Trophoblast cell (in vitro differentiated cells and primary cell): ENCODE results near the gene ZNF383. TPM values are rescaled to one million over a fixed set of nuclear protein-coding genes. Genes with fewer than 3 reads are reported as not detected.
A peak's percentile ranks its signal among the peaks of the same experiment; 100 is the strongest.
"Not testable (repeated sequence)": the region's sequence is repeated elsewhere in the genome, so short reads cannot be mapped to it uniquely, and the experiment has no call there.

Source experiments
- DNase-seq, 2 donors: peaks; one replicate each; pipeline ENCODE4 v3.0.0-alpha.2; 2016
- H2AFZ ChIP-seq: 2 replicates; pipeline ENCODE4 v1.6.1; 2013; ENCODE audit warnings: low read length, moderate library complexity, mild to moderate bottlenecking; ENCODE audit not compliant: insufficient read depth, poor library complexity
- H2AK5ac ChIP-seq: 2 replicates; pipeline ENCODE4 v1.6.1; 2013; ENCODE audit warnings: mild to moderate bottlenecking, low read length
- H2BK120ac ChIP-seq: 2 replicates; pipeline ENCODE4 v1.6.1; 2013; ENCODE audit warnings: low read length, mild to moderate bottlenecking, moderate library complexity; ENCODE audit not compliant: insufficient read depth, poor library complexity
- H2BK12ac ChIP-seq: 2 replicates; pipeline ENCODE4 v1.6.1; 2013; ENCODE audit warnings: mild to moderate bottlenecking, low read length, moderate library complexity
- H2BK5ac ChIP-seq: 2 replicates; pipeline ENCODE4 v1.6.1; 2013; ENCODE audit warnings: low read length, low read depth, moderate library complexity, mild to moderate bottlenecking; ENCODE audit not compliant: poor library complexity
- H3K14ac ChIP-seq: 2 replicates; pipeline ENCODE4 v1.6.1; 2013; ENCODE audit warnings: mild to moderate bottlenecking, low read length
- H3K18ac ChIP-seq: 2 replicates; pipeline ENCODE4 v1.6.1; 2013; ENCODE audit warnings: mild to moderate bottlenecking, low read length
- H3K23ac ChIP-seq: 2 replicates; pipeline ENCODE4 v1.6.1; 2013; ENCODE audit warnings: low read length
- H3K27ac ChIP-seq: 2 replicates; pipeline ENCODE4 v1.5.1; 2013; ENCODE audit warnings: low read depth, mild to moderate bottlenecking, inconsistent platforms, low read length, moderate library complexity
- H3K27me3 ChIP-seq: 2 replicates; pipeline ENCODE4 v1.6.1; 2013; ENCODE audit warnings: inconsistent platforms, mild to moderate bottlenecking, low read length, moderate library complexity; ENCODE audit not compliant: insufficient read depth
- H3K36me3 ChIP-seq, 2 experiments: 1 replicate in 1 of 2; 2 replicates in 1 of 2; pipeline ENCODE4 v1.6.1; 2013; ENCODE audit warnings: low read length in 2 of 2, mild to moderate bottlenecking in 2 of 2, moderate library complexity in 1 of 2; ENCODE audit not compliant: insufficient read depth in 2 of 2, control insufficient read depth in 1 of 2
- H3K4ac ChIP-seq: 2 replicates; pipeline ENCODE4 v1.6.1; 2013; ENCODE audit warnings: low read depth, mild to moderate bottlenecking, low read length, moderate library complexity
- H3K4me1 ChIP-seq, 2 experiments: 1 replicate in 1 of 2; 2 replicates in 1 of 2; pipeline ENCODE4 v1.6.1; 2013; ENCODE audit warnings: low read length in 2 of 2, mild to moderate bottlenecking in 2 of 2, moderate library complexity in 1 of 2; ENCODE audit not compliant: insufficient read depth in 2 of 2, control insufficient read depth in 1 of 2
- H3K4me2 ChIP-seq: 2 replicates; pipeline ENCODE4 v1.6.1; 2013; ENCODE audit warnings: inconsistent platforms, mild to moderate bottlenecking, low read length, moderate library complexity
- H3K4me3 ChIP-seq: 2 replicates; pipeline ENCODE4 v1.5.1; 2013; ENCODE audit warnings: mild to moderate bottlenecking, low read depth, low read length, inconsistent platforms
- H3K79me1 ChIP-seq: one replicate; pipeline ENCODE4 v1.6.1; 2013; ENCODE audit warnings: low read length
- H3K79me2 ChIP-seq: 2 replicates; pipeline ENCODE4 v1.6.1; 2013; ENCODE audit warnings: low read length, mild to moderate bottlenecking; ENCODE audit not compliant: control insufficient read depth, insufficient read depth, poor library complexity
- H3K9ac ChIP-seq: 2 replicates; pipeline ENCODE4 v1.6.1; 2013; ENCODE audit warnings: mild to moderate bottlenecking, low read length
- H3K9me3 ChIP-seq: 2 replicates; pipeline ENCODE4 v1.6.1; 2013; ENCODE audit warnings: low read depth, mild to moderate bottlenecking, control low read depth, inconsistent platforms, low read length; ENCODE audit not compliant: insufficient read depth
- H4K12ac ChIP-seq: 2 replicates; pipeline ENCODE4 v1.6.1; 2013; ENCODE audit warnings: low read depth, mild to moderate bottlenecking, low read length, moderate library complexity
- H4K8ac ChIP-seq: 2 replicates; pipeline ENCODE4 v1.6.1; 2013; ENCODE audit warnings: low read depth, mild to moderate bottlenecking, low read length, moderate library complexity
- H4K91ac ChIP-seq: one replicate; pipeline ENCODE4 v1.6.1; 2013; ENCODE audit warnings: low read depth, mild to moderate bottlenecking, low read length, moderate library complexity
- WGBS: extraction: QIAGEN DNeasy Blood & Tissue Kit; methylation state at CpG from one replicate; pipeline ENCODE4 v1.1.7; 2013; ENCODE audit warnings: missing lambda C conversion rate; ENCODE audit not compliant: insufficient read length, insufficient coverage; ENCODE audit errors: extremely low coverage; 5-methylcytosine and 5-hydroxymethylcytosine counted together
- polyA plus RNA-seq: library from polyadenylated mRNA; stranded (reverse); fragments of 200-250 nt; gene quantifications from 2 replicates; pipeline ENCODE4 v1.2.3, GENCODE V29; 2013

The ZNF383 gene
- polyA plus RNA-seq, result 2.4 and 2.7 TPM in 2 replicates

DNA sequence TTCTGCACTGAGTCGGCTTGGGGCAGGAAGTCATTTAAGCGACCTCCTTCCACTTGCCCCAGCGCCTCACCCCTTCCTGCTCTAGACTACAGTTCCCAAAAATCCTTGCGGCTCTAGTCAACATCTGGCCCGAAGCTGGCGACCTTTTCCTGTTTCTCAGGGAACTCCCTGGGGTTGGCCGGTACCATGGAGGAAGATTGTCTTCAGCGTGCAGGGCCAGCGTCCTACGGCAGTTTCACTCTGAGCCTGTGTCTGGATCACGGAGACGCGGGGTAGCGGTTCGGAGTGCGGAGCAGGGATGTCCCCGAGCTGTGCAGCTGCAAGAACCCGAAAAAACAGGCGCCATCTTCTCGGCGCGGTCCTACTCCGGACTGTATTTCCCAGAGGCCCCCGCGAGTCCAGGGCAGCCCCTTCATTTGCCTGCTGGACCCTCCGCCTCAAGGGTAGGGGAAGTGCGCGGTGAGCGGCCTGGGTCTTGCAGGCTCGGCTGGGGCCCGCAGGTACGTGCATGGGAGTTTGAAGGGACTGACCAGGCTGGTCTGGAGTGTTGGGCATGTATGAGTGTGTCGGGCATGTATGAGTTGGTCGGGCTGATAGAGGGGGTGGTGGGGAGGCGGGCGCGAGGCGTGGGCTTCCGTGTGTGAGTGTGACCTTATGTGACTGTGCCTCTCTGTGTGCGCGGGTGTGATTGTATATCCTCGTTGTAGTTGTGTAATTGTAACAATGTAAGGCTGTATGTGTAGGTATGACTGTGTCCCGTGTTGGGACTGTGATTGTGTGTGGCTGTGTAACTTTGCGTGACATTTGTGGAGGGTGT is at the start of gene ZNF383:
Gene ZNF383 (plus strand): TSS at position 440 of the 817 bp plus-strand sequence. CDS start 12,240 bp downstream, outside the sequence.
- H3K4me1 ChIP-seq, result peaks cover 0 to 4% of the 10 kb centered on the region in 2 experiments
- no peak within 1 kb of the TSS for H3K23ac ChIP-seq

DNA sequence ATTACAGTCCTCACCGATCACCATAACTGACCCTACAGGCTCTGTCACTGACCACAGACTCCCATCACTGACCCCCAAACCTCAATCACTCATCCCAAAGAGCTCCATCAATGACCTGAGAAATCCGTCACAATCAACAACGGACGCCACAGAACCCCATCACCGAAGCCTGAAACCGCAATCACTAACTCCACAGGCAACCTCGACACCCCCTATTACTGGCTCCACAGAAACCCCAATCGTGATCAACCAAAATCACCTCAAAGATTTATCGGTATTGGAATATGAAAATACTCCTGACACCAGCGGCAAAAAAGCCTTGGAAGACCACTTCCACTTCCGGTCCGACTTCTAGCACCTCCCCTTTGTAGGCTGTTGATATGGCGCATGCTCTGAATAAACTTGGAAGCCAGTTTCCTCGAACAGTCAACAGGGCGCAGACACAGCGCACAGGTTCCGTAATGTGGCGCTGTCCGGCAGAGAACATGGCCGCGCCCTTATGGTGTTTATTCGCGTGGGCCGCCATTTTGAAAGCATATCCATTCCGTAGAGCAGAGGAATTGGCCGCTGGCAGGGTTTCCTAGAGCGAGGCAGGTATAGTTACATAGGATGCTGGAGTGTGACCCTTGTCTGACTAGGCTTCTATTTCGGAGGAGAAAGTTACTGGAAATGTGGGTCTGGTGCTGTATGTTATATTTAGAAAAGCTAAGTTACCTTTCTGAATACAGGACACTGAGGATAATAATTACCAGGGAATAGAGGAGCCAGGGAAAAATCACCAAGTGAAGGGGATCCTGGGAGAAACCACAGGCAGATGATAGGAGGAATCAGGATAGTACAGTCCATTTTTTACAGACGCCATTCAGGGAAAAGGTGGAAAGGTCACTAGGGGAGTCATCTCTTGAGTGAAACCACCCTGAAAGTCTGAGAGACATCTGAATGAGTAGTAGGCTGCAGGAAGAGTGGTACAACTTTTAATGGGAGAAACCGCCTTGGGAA is 45.3 kb upstream of the ZNF383 start, which contains the start of gene ZNF585A:
Gene ZNF585A (minus strand): TSS at position 328 of the 999 bp plus-strand sequence. CDS start 2,785 bp downstream, outside the sequence.
- Histone ChIP-seq H4K91ac (peak within 1 kb of the TSS; percentile 36), H4K12ac (peak within 1 kb of the TSS; percentile 74), H2AFZ (peak within 1 kb of the TSS; percentile 69), H3K9ac (peak within 1 kb of the TSS; percentile 88), H3K4ac (peak within 1 kb of the TSS; percentile 67), H2BK12ac (no peak within 1 kb of the TSS), H2BK120ac (peak within 1 kb of the TSS; percentile 14), H3K4me1 (no peaks in the 10 kb centered on the region), H3K9me3 (no peaks in the 10 kb centered on the region), H3K18ac (no peak within 1 kb of the TSS), H2AK5ac (no peak within 1 kb of the TSS), H2BK5ac (peak within 1 kb of the TSS; percentile 36), H4K8ac (peak within 1 kb of the TSS; percentile 96), H3K23ac (no peak within 1 kb of the TSS), H3K14ac (peak within 1 kb of the TSS; percentile 66), H3K27me3 (no peaks in the 10 kb centered on the region), H3K27ac (no peak within 1 kb of the TSS), H3K36me3 (peaks cover 5 to 6% of the 10 kb centered on the region in 2 experiments), H3K4me2 (peak within 1 kb of the TSS; percentile 77), H3K4me3 (peak within 1 kb of the TSS; percentile 88), H3K79me1 (peaks cover 3% of the 10 kb centered on the region), H3K79me2 (peaks cover 3% of the 10 kb centered on the region)
- no CpG with 5 or more reads among the region's 30 CpGs for WGBS
- peak; percentile 97 to 99 for DNase-seq

More for the DNA sequence above, at the start of gene ZNF383:
- Histone ChIP-seq H3K79me2 (peaks cover 7% of the 10 kb centered on the region), H4K12ac (peak within 1 kb of the TSS; percentile 79), H3K4me2 (peak within 1 kb of the TSS; percentile 87), H3K79me1 (peaks cover 6% of the 10 kb centered on the region), H3K9me3 (no peaks in the 10 kb centered on the region), H2AFZ (peak within 1 kb of the TSS; percentile 83), H3K14ac (peak within 1 kb of the TSS; percentile 85), H3K4ac (peak within 1 kb of the TSS; percentile 48), H3K36me3 (no peaks in the 10 kb centered on the region), H3K18ac (peak within 1 kb of the TSS; percentile 74), H3K9ac (peak within 1 kb of the TSS; percentile 93), H2BK12ac (no peak within 1 kb of the TSS), H4K91ac (peak within 1 kb of the TSS; percentile 93), H2AK5ac (peak within 1 kb of the TSS; percentile 21), H3K4me3 (peak within 1 kb of the TSS; percentile 96), H2BK120ac (peak within 1 kb of the TSS; percentile 87), H4K8ac (peak within 1 kb of the TSS; percentile 92), H2BK5ac (peak within 1 kb of the TSS; percentile 81), H3K27ac (peak within 1 kb of the TSS; percentile 75), H3K27me3 (no peaks in the 10 kb centered on the region)
- WGBS, result no CpG with 5 or more reads among the region's 44 CpGs
- peak; percentile 91 to 92 for DNase-seq

DNA sequence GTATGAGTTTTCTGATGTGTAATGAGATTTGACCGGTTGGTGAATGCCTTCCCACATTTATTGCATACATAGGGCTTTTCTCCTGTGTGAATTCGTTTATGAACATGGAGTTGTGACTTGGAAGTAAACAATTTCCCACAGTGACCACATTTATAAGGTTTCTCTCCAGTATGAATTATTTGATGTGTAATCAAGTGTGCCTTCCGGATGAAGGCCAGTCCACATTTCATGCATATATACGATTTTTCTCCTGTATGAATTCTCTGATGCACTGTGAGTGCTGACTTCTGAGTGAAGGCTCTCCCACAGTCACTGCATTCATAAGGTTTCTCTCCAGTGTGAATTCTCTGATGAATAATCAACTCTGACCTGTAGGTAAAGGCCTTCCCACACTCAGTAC is 31.9 kb upstream of the ZNF383 start:
- not testable (repeated sequence) for H4K91ac ChIP-seq, H2AK5ac ChIP-seq, H3K9me3 ChIP-seq, H3K79me1 ChIP-seq, H3K27me3 ChIP-seq, H3K36me3 ChIP-seq, H3K79me2 ChIP-seq, H2BK5ac ChIP-seq, H2BK12ac ChIP-seq, H3K27ac ChIP-seq, H3K4me1 ChIP-seq, H3K4ac ChIP-seq, H3K4me3 ChIP-seq, H3K14ac ChIP-seq, H3K9ac ChIP-seq, H4K12ac ChIP-seq, H2BK120ac ChIP-seq, H3K18ac ChIP-seq, H4K8ac ChIP-seq, H3K4me2 ChIP-seq, H3K23ac ChIP-seq, H2AFZ ChIP-seq, DNase-seq
- no CpG with 5 or more reads among the region's 4 CpGs for WGBS

DNA sequence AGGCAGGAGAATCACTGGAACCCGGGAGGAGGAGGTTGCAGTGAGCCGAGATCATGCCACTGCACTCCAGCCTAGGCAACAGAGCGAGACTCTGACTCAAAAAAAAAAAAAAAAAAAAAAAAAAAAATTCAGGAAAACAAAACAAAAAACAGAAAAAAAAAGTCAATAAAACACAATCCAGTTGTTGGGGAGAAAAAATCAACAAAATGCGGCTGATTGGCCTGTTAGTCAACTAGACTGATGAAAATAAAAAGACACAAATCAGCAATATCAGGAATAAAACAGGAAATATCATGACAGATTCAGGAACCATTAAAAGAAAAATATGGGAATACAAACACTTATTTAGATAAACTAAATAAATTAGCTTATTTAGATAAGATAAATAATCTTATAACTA is 22.8 kb upstream of the ZNF383 start:
- not testable (repeated sequence) for H3K9ac ChIP-seq, H3K4me2 ChIP-seq, H3K4me3 ChIP-seq, H3K27ac ChIP-seq, DNase-seq, H2BK12ac ChIP-seq, H2BK5ac ChIP-seq, H2AK5ac ChIP-seq, H3K4ac ChIP-seq, H3K23ac ChIP-seq, H4K12ac ChIP-seq, H4K8ac ChIP-seq, H3K79me2 ChIP-seq, H3K14ac ChIP-seq, H3K27me3 ChIP-seq, H2AFZ ChIP-seq, H4K91ac ChIP-seq, H3K4me1 ChIP-seq, H3K79me1 ChIP-seq, H2BK120ac ChIP-seq, H3K9me3 ChIP-seq, H3K18ac ChIP-seq
- no CpG with 5 or more reads among the region's 4 CpGs for WGBS
- H3K36me3 ChIP-seq, result peaks cover 4 to 10% of the 10 kb centered on the region in 2 experiments
